ENCODE results near the gene LPIN1.
"Not testable (repeated sequence)": the region's sequence is repeated elsewhere in the genome, so short reads cannot be mapped to it uniquely, and the experiment has no call there.

LPIN1 gene

DNA sequence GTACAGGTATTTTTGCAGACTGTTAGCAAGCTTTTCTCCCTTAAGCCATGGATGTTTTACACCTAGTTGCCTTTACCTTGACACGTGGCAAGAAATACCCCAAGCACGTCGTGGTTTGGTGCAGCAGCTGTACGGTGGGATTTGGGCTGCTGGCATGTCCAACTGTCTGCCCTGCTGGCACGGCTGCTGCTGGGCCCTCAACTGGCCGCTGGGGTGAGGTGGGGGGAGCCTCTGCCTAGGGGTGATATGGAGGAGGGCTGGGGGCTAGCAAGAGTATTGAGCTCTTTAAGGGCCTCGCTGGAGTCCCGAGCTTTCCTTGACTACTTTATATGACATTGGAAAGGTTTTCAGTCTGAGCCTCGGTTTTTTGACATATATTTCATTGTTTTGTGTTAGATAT, 41.6 kb downstream of the LPIN1 start:
- peak; percentile 42 for DNase-seq

DNA sequence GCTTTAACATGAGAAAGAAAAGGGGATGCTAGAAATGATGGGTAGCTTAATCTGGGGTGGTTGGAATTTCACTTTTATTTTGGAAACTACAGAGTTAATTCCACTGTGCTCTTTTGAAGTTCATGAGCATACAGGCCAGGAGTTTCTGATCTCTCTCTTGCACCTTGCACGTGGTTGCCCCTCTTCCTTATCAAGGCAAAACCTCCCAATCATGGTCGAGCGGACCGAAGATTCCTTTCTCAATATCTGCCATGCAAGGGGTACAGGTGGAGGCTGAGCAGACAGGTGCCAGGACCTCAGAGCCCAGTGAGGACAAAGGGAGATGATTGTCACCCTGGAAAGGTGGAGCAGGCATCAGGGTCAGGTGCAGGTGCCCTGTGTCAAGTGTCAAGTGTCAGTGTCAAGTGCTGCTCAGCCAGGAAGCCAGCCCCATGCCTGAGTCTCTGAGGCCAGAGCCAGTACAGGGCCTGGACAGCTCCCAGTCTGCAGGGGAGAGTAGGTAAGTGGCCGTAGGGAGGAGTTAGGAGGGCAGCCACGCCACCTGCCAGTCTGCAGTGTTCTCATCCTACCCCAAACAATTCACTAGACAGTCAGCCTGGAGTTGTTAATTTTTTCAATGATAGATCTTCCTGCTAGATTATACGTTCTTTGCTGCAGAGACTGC, 42.2 kb downstream of the LPIN1 start:
- no peak for DNase-seq

DNA sequence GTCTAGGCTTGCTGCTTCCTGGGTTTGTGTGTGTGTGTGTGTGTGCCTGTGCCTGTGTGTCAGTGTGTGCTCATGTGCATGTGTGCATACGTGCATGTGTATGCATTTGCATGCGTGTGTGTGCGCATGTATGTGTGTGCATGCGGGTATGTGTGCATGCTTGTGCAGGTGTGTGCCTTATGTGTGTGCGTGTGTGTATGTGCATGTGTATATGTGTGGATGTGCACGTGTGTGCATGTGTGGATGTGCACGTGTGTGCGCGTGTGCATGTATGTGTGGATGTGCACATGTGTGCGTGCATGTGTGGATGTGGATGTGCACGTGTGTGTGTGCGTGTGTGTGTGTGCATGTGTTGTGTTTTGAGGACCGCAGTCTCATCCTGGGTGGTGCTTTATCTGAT, 42.8 kb downstream of the LPIN1 start:
- DNase-seq = no peak

DNA sequence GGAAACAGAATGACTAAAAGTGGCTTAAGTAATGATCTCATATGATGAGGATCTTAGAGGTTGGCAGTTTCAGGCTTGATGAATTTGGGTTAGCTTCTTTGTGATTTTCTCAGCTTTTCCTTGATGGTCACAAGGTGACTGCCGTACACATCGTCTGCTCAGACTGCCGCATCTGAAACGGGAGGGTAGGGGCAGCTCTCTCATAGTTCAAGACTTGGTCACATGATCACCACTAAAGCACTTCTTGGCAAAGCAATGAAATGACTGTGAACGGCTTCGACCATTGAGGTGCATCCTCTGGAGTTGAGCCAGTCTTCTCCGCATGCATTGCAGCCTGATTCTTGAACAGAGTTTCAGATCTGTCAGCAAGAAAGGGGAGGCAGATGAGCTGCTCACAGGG, 43.8 kb downstream of the LPIN1 start:
- no peak for DNase-seq

DNA sequence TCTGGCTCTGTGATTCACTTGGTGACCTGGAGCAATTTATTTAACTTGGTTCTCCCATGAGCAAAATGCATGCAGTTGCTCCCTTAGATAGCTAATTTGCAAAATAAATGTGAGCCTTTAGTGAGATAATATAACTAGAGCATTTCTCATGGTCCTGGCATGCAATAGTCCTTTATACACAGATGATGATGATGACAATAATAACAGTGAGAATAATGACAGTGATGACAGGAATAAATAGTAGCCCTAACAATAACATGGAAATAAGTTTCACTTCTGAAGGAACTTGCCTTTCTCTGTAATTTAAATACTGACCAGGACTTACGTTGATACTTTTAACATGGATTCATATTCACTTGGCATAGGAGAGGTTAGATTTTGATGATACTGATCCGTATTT, 49.2 kb downstream of the LPIN1 start:
- no peak for DNase-seq

DNA sequence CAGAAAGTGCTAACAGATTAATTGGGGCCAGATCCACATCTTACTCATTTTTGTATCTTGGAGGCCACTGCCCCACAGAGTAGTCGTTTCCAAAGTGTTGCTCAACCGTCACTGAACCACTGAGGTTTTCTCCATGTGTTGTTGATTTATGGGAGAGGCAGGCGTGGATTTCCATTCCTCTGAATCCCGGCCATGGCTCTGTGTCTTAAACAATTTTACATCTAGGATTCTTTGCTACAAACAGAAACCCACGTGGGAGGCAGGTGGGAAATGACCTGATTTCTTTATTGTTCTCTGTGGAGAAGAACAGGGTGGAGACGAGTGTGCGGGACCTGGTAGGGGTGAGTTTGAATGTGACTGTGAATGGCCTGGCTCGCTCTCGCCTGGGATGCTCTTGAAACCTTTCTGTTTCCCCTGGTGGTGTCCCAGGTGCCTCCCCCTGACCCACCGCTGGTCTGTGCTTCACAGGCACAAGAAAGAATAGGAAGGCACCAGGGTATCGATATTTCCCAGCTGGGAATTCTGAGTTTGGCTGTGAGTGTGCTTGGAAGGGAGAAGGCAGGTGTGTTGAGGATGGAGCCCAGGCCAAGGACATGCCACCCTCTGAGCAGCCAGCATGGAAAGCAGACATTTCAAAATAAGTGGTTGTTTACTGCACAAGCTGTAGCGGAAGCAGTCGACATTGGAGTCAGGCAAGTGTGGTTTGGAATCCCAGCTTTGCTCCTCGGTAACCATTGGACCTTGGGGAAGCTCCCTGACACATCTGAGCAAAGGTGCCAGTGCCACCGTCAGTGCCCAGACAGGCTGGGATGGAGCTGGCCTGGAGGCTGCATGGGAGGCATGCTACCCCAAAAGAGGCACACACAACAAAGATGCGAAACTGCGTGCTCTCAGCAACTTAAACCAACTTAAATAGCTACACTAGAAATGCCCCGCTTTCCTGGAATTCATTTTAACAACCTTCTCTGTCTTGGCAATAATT, 50.0 kb downstream of the LPIN1 start:
- DNase-seq = peak; percentile 41

DNA sequence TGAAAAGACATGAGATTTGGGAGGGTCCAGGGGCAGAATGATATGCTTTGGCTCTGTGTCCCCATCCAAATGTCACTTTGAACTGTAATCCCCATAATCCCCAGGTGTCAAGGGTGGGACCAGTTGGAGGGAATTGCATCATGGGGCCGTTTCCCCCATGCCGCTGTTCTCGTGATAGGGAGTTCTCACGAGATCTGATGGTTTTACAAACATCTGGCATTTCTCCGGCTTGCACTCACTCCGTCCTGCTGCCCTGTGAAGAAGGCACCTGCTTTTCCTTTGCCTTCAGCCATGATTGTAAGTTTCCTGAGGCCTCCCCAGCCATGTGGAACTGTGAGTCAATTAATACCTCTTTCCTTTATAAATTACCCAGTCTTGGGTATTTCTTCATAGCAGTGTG, 51.4 kb downstream of the LPIN1 start:
- DNase-seq = peak; percentile 15

DNA sequence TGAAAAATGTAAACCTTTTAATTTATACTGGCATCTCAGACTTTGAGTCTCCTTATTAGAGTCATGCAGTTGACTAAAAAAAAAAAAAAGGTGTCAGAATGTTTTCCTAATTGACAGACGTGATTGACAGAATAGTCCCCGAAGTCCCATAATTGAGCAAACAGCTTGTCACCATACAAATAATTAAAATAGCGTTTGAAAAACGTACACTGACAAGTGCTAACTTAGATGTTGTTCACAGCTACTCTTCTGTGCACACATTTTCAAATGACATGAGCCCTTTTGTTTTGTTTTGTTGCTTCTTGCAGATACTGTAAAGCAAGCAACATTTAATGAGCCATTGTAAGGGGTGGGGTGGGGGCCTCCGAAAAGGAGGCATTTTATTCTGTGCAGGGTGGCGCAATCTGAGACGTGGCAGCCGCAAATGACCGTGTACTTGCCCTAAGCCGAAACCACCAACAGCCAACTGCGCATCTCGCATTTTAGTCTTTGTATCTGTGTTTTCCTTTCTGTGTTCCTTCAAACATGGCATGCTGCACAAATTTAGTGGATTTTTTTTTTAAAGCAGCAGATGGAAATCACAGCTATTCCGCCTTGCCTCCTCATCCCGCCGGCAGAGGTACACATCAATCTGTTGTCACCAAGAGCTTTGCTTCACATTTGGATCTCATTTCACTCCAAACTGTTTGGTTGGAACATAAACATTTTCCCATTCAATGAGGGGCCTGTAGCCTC, 52.4 kb downstream of the LPIN1 start:
- DNase-seq = no peak

DNA sequence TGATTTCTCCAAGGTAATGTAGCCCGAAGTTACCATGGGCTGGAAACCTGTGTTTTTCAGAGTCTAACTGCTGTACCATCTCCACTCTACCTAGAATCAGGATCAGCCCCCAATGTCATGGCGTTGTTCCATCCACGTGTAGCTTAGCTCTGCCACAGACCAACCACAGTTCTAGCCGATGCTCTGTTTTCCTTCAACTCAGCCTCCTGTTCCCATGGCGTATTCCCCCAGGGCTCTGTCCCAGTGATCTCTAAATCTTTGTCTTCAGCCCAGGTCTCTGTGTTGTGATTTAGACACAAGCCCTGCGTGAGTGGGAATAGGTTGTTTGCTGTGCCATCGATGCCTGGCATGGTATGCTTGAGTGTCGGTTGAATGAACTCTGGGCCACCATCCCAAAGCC, 53.4 kb downstream of the LPIN1 start:
- peak; percentile 35 for DNase-seq

DNA sequence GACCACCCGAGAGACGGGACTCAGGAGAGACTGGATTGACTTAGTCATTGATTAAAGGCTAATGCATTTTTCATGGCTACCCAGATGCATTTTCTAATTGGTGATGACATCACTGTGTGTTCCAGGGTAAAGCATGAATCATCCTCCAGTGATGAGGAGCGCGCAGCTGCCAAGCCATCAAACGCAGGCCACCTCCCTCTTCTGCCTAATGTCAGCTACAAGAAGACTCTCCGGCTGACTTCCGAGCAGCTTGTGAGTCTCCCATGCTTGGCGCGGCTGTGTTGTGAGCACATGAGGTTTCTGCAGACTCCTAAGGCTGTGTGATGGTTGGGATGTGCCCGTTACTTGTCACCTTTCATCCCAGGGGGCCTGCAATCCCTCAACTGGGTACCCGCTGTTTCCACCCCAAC, 56.4 kb downstream of the LPIN1 start:
- peak; percentile 35 for DNase-seq

DNA sequence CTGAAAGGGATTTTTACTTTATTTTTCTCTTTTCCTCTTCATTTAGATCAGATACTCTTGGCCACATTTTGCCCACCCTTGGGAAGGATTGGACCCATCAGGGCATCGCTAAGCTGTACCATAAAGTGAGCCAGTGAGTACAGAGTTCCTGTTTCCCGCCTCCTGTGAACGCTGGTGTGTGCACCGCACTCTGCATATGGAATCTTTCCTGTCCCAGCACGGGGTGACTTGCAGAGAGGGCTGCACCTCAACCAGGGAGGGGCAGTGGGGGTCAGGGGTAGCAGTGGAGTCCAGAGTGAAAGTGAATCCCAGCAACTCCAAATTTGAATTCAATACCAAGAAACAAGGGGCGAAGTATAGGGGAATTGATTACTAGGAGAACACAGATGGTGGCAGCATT, 58.6 kb downstream of the LPIN1 start:
- peak; percentile 44 for DNase-seq

DNA sequence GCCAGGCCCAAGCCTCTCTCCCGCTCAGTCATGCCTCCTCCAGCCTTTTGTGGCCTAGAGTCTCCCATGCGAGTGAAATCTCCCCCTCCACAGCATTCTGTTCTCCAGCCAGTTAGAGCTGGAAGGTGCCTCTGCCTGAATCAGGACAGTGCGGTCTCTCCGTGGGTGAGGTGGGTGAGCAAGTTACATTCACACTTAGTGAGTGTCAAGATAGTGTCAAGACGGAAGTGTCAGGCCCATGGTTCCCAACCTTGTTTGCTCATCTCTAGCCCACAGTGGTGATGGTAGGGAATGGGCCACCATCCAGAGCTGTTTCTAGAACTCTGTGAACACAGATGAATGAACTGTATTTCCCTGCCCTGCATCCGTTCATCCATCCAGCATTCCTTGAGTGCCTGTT, 59.5 kb downstream of the LPIN1 start:
- peak; percentile 44 for DNase-seq

DNA sequence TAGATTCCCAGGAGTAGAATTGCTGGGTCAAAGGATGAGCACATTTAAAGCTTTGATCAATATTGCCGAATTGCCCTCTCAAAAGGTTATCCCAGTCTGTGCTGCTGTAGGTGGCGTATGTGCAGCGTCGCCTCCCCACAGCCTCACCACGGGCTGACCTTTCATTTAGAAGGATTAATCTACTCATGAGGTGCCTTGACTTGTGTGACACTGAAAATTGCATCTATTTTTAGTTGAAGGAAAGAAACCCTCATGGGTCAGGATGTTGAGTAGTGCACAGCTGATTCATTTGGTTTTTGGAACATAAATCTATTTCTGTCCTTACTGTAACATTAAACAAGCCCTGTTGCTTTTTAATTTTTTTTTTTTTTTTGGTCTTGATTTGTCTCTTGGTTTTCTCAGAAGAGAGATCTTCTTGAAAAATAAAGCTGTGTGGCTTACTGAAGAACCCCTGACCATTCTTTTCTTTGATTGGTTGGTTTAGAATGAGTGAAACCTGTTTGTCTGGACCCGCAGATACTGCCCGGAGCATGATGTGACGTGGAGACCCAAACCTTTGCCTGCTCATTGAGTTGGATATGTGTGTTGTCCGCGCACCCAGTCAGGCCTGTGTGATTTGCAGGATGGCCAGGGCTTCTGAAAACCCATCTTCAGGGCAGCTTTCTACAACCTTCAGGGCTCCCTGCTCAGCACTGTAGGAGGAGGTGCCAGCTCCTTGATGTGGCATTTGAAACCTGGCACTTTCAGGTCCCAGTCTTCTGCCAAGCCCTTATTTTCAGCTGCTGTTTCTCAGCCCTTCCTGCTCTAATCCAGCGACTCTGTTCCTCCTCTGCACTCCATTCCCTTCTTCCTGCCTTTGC, 61.0 kb downstream of the LPIN1 start:
- peak; percentile 52 for DNase-seq

DNA sequence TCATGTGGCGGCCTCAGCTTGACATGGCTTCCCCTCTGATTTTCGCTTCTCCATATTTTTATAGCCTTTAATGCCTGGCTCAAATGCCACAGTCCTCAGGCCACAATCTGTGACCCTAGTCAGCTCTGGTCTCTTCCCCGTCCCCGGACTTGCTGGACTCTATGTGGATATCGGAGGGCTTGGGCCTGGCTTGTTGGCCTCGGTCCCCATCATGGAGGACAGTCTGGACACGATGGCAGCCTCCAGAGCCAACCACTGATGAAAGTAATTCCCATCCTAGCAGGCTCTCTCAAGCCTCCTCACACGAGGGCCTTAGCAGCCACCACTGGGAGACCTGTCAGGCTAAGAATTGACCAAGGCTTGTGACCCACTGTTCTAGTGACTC, 61.6 kb downstream of the LPIN1 start:
- peak; percentile 30 for DNase-seq

DNA sequence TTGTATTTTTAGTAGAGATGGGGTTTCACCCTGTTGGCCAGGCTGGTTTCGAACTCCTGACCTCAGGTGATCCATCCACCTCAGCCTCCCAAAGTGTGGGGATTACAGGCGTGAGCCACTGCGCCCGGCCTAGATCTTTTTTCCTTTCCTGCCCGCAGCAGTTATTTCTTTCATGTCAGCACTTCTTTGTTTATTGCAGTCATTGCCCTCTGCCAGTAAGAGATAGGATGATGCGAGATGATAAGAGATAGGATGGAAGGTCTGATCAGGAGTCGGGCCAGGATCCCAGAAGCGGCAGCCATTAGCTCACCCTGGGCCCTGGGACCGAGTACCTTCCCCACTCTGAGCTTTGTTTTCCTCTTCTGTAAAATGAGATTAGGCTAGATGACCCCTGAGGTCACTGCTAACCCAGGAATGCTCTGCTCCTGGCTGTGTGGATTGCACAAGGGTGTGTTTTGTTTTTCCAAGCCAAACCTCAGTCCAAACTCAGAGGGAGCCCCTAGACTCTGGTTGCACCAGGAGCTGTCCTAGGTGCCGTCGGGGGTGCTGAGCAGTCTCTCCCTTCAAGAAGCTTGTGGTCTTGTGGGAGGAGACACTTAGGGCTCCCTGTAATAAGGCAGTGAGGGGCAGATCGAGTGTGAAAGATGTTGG, 63.3 kb downstream of the LPIN1 start:
- peak; percentile 47 for DNase-seq

DNA sequence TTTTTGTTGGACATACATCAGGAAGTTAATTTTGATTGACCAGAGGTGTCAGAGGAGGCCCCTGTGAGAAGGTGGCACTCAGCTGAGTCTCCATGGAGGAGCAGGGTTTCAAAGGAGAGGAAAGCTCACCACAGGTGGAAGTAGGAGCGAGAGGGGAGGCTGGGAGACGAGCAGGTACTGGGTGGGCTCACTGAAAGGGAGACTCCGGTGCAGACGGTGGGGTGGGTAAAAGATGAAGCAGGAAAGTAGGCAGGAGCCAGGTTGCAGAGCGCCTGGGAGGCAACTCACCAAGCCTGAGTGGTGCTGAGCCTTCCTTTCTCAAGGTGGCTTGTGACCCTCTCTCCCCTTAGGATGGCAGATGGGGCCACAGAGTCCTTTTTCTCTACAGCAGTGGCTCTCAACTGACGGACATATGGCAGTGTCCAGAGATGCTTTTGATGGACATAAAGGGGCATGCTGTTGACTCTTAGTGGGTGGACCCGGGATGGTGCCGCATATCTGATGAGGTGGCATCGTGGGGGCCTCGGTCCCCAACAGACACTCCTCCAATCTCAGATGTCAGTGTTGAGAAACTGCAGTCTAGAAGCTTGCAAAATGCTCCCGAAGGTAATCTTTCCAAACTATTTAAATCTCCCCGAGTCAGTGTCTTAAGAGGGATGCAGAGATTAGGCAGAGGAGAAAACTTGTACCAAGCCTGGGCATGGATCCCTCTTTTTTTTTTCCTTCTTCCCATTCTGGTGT, 64.0 kb downstream of the LPIN1 start:
- peak; percentile 35 for DNase-seq

DNA sequence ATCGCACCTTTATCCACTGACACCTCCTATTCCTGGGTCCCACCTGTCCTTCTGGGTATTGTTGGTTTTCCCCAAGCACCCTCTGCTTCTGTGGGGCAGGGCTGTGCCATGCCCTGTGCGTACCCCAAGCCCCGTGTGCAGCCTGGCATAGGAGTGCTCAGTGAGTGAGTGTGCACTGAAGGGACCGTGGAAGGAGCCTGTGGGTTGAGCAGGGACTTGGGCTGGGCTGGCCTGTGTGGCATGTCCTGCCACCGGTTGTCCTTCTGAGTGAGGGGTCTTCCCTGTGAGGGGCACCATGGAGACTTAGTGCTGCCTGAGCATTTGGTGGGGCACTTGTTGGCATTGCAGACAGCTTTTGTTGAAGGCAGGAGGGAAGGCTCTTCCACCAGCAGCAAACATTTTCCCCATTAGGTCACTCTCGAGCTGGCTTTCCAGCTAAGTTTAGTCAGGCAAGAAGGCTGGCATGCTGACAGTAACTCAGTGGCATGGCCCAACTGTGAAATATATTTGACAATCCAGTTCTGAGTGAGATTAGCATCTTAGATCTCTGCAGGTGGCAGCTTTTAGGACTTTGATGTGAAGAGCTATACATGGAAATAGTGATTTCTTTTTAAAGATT, 64.7 kb downstream of the LPIN1 start:
- peak; percentile 33 for DNase-seq

DNA sequence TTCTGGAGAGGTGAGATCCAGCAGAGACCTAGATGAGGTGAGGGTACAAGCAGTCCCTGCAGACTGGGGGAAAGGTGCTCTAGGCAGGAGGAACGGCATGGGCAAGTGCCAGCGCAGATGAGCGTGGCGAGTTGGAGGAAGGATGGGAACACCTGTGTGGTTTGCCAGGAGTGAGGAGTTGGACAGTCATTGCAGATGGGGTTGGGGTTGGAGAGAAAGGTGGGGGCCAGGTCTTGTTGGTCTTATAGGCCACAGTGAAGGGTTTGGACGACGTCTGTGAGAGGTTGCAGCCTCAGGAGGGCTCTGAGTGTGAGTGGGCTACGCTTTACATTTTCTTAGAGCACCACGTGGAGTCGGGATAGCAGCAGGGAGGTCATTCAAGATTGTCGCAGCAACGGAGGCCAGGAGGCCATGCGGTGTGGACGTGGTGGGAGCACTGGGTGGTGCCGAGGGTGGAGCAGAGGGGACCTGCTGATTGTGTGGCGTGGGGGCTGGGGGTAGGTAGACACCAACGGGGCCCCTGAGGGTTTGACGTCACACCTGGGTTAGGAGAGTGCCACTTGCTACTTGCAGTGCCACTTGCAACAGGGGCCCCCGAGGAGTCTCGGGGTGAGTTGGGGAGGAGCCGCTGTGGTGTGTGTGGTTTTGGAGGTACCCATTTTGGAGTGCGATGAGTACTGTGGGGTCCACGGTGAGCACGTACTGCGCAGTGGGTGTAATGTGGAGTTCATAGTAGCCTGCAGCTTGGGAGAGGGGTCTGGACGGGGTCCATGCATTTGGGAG, 66.2 kb downstream of the LPIN1 start:
- DNase-seq = peak; percentile 50

DNA sequence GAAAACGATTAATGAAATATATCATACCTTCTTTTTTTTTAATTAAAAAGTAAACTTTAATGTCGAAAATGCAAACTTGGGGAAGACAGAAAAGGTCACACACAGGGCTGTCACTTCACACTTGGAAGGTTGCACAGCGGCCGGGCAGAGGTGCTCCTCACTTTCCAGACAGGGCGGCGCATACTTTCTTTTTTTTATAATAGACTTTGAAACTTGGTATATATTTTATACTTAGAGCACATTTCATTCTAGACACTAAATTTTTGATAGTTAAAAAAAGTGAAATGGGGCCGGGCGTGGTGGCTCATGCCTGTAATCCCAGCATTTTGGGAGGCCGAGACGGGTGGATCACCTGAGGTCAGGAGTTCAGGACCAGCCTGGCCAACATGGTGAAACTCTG, 66.9 kb downstream of the LPIN1 start:
- not testable (repeated sequence) for DNase-seq

DNA sequence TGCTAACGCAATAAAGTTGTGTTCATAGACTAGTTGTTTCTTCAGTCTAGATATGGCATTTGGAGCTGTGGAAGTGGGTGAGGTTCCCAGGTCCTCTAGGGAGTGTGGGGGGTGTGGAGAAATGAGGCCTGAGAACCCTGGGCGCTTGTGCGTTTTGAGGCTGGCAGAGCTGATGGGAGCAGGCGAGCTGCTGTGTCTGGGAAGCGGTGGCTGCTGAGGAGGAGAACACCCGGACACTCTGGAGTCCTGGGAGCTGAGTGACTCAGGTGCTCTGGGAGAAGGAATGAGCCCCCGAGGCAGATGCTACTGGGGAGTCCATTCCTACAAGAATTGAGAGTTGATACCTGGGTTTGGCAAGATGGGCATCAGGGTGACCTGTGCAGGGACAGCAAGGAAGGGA, 67.5 kb downstream of the LPIN1 start:
- peak; percentile 42 for DNase-seq
